LNCAP (cell line): Measurements from ENCODE around the gene SGSM1.

Source experiments
- CTCF ChIP-seq: fragments of 450-650 bp; IDR thresholded peaks from 2 replicates; pipeline ENCODE4 v1.5.1; 2017; ENCODE audit warnings: mild to moderate bottlenecking

Gene SGSM1

DNA sequence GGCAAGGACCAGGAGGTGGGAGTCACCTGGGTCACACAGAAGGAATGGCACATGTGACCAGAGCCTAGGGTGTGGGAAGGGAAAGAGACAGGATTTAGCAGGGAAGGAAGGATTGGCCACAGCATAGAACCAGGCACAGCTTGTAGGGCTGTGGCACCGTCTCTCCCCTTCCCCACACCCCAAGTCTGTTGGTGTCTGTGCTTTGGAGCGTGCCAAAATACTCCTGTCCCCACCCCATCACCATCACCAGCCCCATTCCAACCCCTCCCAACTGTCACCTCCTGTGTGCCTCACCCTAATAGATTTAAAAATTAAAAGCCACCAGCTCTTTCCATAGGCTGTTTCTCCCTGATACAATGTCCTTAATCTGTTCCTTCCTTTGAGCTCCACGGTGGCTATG lies 18.2 kb downstream of the SGSM1 start:
- TF ChIP-seq CTCF: no peak

GRCh38 chr22:24824915-24825314 lies 18.9 kb downstream of the SGSM1 start:
- no peak for TF ChIP-seq CTCF

DNA sequence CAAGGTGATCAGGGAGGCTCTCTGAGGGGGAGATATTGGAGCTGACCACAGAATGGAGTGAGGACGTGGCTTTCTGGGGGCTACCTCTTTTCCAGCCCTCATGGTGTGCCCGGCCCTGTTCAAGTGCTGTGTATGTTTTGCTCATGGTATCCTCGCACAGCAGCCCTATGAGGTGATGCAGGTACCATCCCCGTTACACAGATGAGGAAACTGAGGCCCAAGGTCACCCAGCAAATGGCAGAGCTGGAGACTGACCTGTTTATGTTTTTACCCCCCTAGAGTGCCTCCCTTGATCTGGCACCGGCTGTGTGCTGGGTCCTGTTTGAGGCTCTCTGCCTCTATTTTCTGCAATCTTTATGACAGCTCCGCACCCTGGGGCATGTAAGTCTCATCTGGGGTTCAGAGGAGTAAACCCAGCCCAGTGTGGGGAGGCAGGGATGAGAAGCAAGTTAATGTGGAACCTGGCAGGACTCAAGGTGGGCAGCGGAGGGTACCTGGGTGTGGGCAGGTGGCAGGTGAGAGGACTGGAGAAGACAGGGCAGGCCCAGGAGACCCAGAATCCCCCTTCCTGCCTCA lies 20.8 kb downstream of the SGSM1 start:
- no peak for TF ChIP-seq CTCF

DNA sequence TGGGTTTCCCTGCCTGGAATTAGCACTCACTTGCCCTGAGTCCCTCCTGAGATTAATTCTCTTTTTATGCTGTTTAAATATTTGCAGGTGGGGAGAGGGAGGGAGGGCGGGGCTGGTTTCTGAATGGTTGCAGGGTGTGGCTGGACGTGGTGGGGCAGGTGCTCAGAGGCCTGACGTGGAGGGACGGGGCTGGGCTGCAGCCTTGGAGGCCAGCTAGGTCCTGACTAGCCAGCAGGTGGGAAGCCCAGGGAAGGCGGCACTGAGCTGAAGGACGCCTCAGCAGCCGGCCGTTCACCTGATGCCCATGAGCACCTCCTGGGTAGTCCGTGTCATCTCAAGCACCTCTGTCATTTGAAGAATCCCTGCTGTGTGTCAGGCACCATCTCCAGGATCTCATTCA lies 21.3 kb downstream of the SGSM1 start:
- TF ChIP-seq CTCF: no peak

- no peak for TF ChIP-seq CTCF
Observed at GRCh38 chr22:24830205-24830979, 24.4 kb downstream of the SGSM1 start.

- TF ChIP-seq CTCF: no peak
Observed at GRCh38 chr22:24831687-24832086, 25.7 kb downstream of the SGSM1 start.

DNA sequence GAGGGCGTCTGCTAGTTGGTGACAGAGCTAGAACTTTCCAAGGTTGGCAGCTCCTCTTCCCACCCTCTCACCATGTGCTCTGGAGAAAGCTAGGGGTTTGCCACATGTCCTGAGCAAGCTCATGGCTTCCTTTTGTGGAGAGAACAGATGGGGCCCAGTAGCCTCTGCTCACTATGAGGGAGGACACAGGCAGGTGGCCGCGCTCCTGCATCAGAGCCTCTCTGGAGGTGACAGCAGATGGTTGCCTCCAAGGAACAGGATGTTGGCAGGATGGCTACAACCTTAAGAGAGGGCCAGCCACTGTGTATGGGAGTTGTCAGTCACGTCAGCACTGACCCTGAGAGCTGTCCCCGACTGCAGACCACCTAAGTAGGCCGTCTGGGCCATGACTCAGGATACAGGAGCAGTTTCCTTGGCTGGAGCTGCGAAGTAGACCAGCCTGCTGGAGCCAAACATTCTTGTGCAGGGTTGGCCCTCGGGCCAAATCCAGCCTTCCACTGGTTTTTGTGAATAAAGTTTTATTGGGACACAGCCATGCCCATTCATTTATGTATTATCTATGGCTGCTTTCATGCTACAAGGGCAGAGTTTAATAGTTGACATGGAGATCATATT lies 28.0 kb downstream of the SGSM1 start:
- no peak for TF ChIP-seq CTCF
